ENCODE measurements around the gene ALDH1L1.

The ALDH1L1 gene

DNA sequence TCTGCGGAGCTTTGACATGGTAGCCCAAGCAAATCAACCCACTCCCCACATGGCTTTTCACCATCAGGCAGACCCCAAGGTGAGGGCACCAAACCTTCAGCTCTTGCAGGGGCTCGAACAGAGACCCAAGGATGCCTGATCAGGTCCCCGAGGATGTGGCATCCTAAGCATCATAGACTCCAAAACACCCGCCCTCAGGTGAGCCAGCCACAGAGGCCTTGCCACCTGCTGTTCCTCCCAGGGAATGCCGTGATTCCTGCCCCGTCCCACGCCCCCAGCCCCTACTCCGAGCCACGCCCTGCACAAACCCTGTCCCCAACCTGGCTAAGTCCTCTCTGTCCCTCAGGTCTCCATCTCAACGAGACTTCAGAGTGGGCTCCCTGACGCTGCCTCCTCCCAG is 61.8 kb downstream of the ALDH1L1 start:
- Histone ChIP-seq H3K36me3 (ENCODE audit: control insufficient read depth, insufficient read depth, low read length) (no peaks in the 10 kb centered on the region), H3K27me3 (ENCODE audit: control insufficient read depth, insufficient read depth, low read length) (no peaks in the 10 kb centered on the region), H3K4me3 (ENCODE audit: low read length) (no peak overlapping the region)

DNA sequence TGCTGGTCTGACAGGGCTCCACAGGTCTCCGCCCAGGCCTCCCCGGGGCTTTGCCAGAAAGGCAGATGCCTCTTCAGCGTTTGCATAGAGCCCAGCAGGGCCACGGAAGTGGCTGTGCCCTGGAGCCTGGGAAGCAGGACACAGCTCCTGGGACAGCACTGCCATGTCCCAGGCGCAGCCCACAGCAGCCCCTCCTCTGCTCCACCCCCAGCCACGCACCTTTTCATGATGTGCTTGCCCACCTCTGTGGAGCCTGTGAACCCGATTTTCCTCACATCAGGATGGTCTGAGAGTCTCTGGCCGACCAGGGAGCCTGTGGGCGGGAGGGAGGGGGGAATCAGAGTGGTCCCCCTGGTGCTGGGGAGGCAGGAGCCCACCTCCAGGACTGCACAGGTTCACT is 62.6 kb downstream of the ALDH1L1 start:
- Histone ChIP-seq H3K36me3 (ENCODE audit: control insufficient read depth, insufficient read depth, low read length) (no peaks in the 10 kb centered on the region), H3K9ac (ENCODE audit: low read length) (no peak overlapping the region), H3K4me3 (ENCODE audit: low read length) (no peak overlapping the region), H3K27me3 (ENCODE audit: control insufficient read depth, insufficient read depth, low read length) (no peaks in the 10 kb centered on the region), H3K9me3 (ENCODE audit: control insufficient read depth, low read length) (no peaks in the 10 kb centered on the region), H3K4me1 (ENCODE audit: control insufficient read depth, insufficient read depth, low read length) (no peaks in the 10 kb centered on the region)

More for the DNA sequence above, 61.8 kb downstream of the ALDH1L1 start:
- H3K9me3 ChIP-seq (ENCODE audit: control insufficient read depth, low read length) = no peaks in the 10 kb centered on the region
- H3K4me1 ChIP-seq (ENCODE audit: control insufficient read depth, insufficient read depth, low read length) = no peaks in the 10 kb centered on the region
- no peak overlapping the region for H3K9ac ChIP-seq (ENCODE audit: low read length)

- Histone ChIP-seq H3K27me3 (ENCODE audit: control insufficient read depth, insufficient read depth, low read length) (no peaks in the 10 kb centered on the region), H3K9ac (ENCODE audit: low read length) (no peak overlapping the region), H3K4me1 (ENCODE audit: control insufficient read depth, insufficient read depth, low read length) (no peaks in the 10 kb centered on the region), H3K9me3 (ENCODE audit: control insufficient read depth, low read length) (no peaks in the 10 kb centered on the region), H3K4me3 (ENCODE audit: low read length) (no peak overlapping the region), H3K36me3 (ENCODE audit: control insufficient read depth, insufficient read depth, low read length) (no peaks in the 10 kb centered on the region)
Measured at GRCh38 chr3:126117212-126117611, 63.2 kb downstream of the ALDH1L1 start.

- Histone ChIP-seq H3K4me3 (ENCODE audit: low read length) (no peak overlapping the region), H3K9me3 (ENCODE audit: control insufficient read depth, low read length) (no peaks in the 10 kb centered on the region), H3K27me3 (ENCODE audit: control insufficient read depth, insufficient read depth, low read length) (no peaks in the 10 kb centered on the region), H3K4me1 (ENCODE audit: control insufficient read depth, insufficient read depth, low read length) (no peaks in the 10 kb centered on the region), H3K9ac (ENCODE audit: low read length) (no peak overlapping the region), H3K36me3 (ENCODE audit: control insufficient read depth, insufficient read depth, low read length) (no peaks in the 10 kb centered on the region)
Measured at GRCh38 chr3:126116526-126116925, 63.9 kb downstream of the ALDH1L1 start.

DNA sequence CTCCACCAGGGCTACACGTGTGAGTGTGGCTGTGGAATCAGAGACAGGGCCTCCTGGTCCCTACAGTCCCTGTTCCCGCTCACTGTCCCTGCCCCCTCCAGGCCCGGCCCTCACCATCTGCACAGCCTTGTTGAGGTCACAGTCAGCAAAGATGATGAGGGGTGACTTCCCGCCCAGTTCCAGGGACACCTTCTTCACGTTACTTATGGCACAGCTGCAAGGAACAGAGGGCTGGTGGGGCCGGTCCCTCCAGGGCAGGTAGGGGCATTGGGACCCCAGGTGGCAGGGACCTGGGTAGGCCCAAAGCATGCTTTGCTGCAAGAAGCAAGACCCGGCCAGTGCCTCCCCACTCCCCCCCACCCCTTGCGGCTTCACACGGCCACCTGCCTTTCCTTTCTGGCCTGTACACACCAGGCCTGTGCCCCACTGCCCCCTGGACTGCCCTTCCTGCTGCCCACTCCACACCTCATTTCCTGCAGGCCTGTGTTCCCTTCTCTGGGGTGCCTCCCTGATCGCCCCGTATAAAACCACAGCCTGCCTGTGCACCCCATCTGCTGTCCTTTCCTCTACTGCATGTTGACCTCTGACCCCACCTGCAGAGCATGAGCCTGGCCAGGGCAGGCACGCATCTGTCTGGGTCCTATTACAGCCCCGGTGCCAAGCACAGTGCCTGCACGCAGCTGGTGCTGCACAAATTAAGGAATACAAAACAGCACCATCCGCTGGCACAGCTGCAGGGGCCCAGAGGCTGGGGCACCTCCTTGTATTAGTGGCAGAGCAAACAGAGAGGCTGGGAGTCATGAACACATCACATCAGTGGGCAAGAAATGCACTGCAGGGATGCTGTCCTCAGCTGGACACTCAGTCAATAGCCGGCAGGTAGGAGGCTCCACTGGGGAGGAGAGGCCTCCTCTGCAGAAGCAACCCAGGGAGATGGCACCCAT is 65.7 kb downstream of the ALDH1L1 start:
- Histone ChIP-seq H3K36me3 (ENCODE audit: control insufficient read depth, insufficient read depth, low read length) (no peaks in the 10 kb centered on the region), H3K4me3 (ENCODE audit: low read length) (no peak overlapping the region), H3K27me3 (ENCODE audit: control insufficient read depth, insufficient read depth, low read length) (no peaks in the 10 kb centered on the region), H3K9ac (ENCODE audit: low read length) (no peak overlapping the region), H3K4me1 (ENCODE audit: control insufficient read depth, insufficient read depth, low read length) (no peaks in the 10 kb centered on the region), H3K9me3 (ENCODE audit: control insufficient read depth, low read length) (no peaks in the 10 kb centered on the region)

DNA sequence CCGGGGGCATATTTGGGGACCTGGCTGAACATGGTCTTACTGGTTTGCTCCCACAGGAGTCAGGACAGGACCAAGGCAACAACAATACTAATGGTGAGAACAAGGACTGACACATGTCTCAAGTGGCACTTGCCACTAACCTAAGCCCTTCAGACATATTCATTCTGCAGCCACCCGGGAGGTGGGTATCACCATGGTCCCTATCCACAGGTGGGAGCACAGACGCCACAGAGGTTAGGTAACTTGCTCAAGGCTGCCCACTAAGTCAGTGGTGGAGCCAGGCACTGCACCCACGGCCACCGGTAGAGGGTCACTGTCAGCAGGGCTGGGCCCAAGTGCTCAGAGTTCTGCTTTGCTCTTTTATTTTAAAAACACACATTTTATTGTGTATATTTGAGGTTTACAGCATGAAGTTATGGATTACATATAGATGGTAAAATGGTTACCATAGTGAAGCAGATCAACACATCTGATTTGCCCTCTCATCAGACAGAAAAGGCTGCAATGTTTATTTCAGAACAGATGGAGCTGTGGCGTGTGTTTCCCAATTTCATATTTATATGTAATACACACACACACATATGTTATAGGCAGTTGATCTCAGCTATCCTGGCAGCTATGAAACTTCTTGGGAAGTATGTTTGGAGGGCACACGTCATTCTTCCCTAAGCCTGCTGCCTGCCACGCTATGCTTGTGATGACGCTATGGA is 66.5 kb downstream of the ALDH1L1 start:
- Histone ChIP-seq H3K27me3 (ENCODE audit: control insufficient read depth, insufficient read depth, low read length) (no peaks in the 10 kb centered on the region), H3K4me3 (ENCODE audit: low read length) (no peak overlapping the region), H3K9me3 (ENCODE audit: control insufficient read depth, low read length) (no peaks in the 10 kb centered on the region), H3K4me1 (ENCODE audit: control insufficient read depth, insufficient read depth, low read length) (no peaks in the 10 kb centered on the region), H3K9ac (ENCODE audit: low read length) (no peak overlapping the region), H3K36me3 (ENCODE audit: control insufficient read depth, insufficient read depth, low read length) (no peaks in the 10 kb centered on the region)

DNA sequence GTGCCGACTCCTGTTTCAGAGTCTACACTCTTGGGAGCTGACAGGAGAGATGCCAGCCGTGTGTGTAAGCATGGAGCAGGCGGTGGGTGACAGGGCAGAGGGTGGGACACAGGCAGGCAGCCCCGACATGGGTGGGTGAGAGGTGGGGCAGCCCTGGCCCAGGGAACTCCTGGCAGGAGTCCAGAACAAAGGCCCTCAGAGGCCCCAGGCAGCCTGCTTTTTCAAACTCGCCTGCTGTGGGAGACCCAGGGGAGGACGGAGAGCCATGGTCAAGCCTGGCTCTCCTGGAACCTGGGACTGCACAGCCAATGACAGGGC is 67.2 kb downstream of the ALDH1L1 start:
- Histone ChIP-seq H3K36me3 (ENCODE audit: control insufficient read depth, insufficient read depth, low read length) (no peaks in the 10 kb centered on the region), H3K9me3 (ENCODE audit: control insufficient read depth, low read length) (no peaks in the 10 kb centered on the region), H3K27me3 (ENCODE audit: control insufficient read depth, insufficient read depth, low read length) (no peaks in the 10 kb centered on the region), H3K4me3 (ENCODE audit: low read length) (no peak overlapping the region), H3K9ac (ENCODE audit: low read length) (no peak overlapping the region), H3K4me1 (ENCODE audit: control insufficient read depth, insufficient read depth, low read length) (no peaks in the 10 kb centered on the region)

DNA sequence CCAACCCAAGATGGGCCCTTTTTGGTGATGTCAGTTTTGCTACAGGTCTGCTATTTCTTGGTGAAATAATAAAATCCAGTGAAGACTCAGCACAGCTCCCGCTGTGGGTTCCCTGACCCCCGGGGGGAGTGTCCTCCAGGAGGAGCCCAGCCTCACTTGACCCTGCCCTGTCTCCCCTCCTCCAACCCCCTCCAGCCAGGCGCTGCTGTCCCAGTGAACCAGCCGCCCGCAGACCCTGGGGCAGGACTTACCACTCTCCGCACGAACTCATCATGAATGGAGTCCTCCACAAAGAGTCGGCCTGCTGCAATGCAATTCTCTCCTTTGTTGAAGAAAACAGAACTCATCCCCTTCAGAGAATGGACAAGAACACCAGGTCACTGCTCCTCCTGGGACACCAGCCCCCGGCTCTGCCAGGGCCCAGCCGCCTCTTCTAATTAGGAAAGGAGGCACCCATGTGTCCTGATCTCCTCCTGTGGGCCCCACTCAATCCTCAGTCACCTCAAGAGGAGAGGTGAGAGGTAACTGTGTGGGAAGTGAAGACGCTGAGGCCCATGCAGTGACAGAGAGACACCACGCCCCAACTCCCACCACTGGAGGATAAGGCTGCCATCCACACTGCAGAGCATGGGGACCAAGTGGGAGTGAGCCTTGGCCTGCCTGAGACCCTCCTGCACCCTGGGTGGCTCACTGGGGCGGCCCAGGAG is 67.7 kb downstream of the ALDH1L1 start:
- no peaks in the 10 kb centered on the region for H3K4me1 ChIP-seq (ENCODE audit: control insufficient read depth, insufficient read depth, low read length)
- H3K4me3 ChIP-seq (ENCODE audit: low read length) = no peak overlapping the region
- H3K27me3 ChIP-seq (ENCODE audit: control insufficient read depth, insufficient read depth, low read length) = no peaks in the 10 kb centered on the region
- no peak overlapping the region for H3K9ac ChIP-seq (ENCODE audit: low read length)
- H3K36me3 ChIP-seq (ENCODE audit: control insufficient read depth, insufficient read depth, low read length) = no peaks in the 10 kb centered on the region
- H3K9me3 ChIP-seq (ENCODE audit: control insufficient read depth, low read length) = no peaks in the 10 kb centered on the region

DNA sequence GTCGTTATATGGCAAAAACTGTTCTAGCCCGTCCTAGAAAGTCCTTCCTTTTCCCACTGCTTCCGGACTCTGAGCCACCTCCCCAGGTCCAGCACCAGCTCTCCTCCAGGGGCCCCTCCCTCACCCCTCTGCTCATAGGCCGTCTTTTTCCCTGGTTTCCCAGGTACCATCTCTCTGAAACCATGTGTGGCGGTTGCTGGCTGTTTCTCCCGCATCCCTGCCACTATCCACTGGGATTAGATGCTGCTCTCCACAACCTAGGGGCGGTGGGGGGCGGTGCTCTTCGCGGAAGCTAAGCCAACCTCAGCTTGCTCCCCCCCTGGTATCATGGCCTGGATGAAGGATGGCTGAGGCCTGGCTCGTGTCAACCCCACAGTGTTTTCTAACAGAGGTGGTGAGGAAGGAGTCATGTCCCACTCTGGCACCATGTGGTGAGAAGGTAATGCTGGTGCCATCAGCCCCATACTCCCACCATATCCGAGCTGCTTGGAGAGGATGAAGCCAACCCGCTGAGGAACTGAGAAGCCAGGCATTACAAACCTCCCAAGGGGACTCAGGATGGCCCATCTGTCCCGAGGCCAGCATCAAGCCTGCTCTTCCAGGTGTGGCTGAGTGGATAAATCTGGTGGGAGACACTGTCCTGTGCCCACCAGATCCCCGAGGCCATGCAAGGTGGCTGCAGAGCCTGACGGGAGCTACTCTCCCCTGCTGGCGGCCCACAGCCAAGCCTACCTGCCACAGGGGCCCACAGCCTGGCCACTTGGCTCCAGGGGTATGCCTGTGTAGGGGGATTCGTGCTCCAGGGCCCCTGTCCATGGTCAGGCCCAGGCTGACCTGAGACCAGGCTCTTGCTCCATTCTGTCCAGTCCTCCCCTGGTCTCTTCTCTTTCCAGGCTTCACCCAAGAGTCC is 68.6 kb downstream of the ALDH1L1 start:
- no peaks in the 10 kb centered on the region for H3K27me3 ChIP-seq (ENCODE audit: control insufficient read depth, insufficient read depth, low read length)
- no peaks in the 10 kb centered on the region for H3K4me1 ChIP-seq (ENCODE audit: control insufficient read depth, insufficient read depth, low read length)
- no peaks in the 10 kb centered on the region for H3K9me3 ChIP-seq (ENCODE audit: control insufficient read depth, low read length)
- H3K4me3 ChIP-seq (ENCODE audit: low read length) = no peak overlapping the region
- no peaks in the 10 kb centered on the region for H3K36me3 ChIP-seq (ENCODE audit: control insufficient read depth, insufficient read depth, low read length)
- no peak overlapping the region for H3K9ac ChIP-seq (ENCODE audit: low read length)

GRCh38 chr3:126111126-126111551 is 69.2 kb downstream of the ALDH1L1 start:
- no peak overlapping the region for H3K9ac ChIP-seq (ENCODE audit: low read length)
- H3K36me3 ChIP-seq (ENCODE audit: control insufficient read depth, insufficient read depth, low read length) = no peaks in the 10 kb centered on the region
- no peak overlapping the region for H3K4me3 ChIP-seq (ENCODE audit: low read length)
- H3K9me3 ChIP-seq (ENCODE audit: control insufficient read depth, low read length) = no peaks in the 10 kb centered on the region
- no peaks in the 10 kb centered on the region for H3K27me3 ChIP-seq (ENCODE audit: control insufficient read depth, insufficient read depth, low read length)
- H3K4me1 ChIP-seq (ENCODE audit: control insufficient read depth, insufficient read depth, low read length) = no peaks in the 10 kb centered on the region

GRCh38 chr3:126110431-126111125 is 69.8 kb downstream of the ALDH1L1 start:
- Histone ChIP-seq H3K36me3 (ENCODE audit: control insufficient read depth, insufficient read depth, low read length) (no peaks in the 10 kb centered on the region), H3K4me1 (ENCODE audit: control insufficient read depth, insufficient read depth, low read length) (no peaks in the 10 kb centered on the region), H3K9ac (ENCODE audit: low read length) (no peak overlapping the region), H3K27me3 (ENCODE audit: control insufficient read depth, insufficient read depth, low read length) (no peaks in the 10 kb centered on the region), H3K9me3 (ENCODE audit: control insufficient read depth, low read length) (no peaks in the 10 kb centered on the region), H3K4me3 (ENCODE audit: low read length) (no peak overlapping the region)

All from mucosa of stomach (tissue), 1 donor.